ENCODE measurements around the gene BUB1B.

BUB1B gene

DNA sequence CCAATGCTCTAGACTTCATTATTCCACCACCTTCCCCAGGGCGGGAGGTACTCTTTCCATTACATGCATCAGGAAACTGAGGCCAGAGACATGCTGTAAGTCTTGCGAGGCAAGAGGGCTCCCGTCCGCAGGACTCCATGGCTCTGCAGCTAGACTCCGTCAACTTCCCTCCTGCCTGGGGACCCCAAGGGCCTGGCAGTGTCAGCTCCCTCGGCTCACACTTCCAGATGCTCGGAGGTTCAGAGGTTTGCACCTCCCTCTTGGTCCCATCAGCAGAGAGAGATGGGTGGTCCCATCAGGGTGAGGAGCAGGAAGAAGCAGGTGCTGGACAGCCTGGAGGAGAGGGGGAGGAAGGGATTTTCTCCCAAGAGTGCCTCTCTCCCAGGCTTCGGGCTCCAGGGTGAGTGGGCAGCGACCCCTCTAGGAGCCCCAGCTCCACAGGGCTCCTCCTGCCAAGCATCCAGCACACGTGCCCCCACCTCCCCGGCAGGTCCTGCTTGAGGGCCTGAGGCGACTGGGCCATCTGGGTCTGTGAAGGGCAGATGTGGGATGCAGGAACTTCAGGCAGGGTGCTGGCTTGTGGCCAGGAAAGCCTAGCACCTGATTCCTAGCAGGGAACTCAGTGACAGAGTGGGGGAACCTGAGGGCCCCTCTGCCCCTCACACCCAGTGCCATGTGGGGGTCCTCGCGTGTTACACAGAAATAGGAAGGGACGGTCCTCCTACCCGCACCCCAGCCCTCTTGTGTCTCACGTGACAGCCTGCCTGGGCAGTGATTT lies 87.3 kb downstream of the BUB1B start:
- Histone ChIP-seq H3K36me3 (no peaks in the 10 kb centered on the region), H3K9me3 (ENCODE audit: severe bottlenecking) (no peaks in the 10 kb centered on the region), H3K4me3 (ENCODE audit: low read depth, low read length) (no peak overlapping the region), H3K27me3 (ENCODE audit: insufficient read depth, low read depth, severe bottlenecking) (no peaks in the 10 kb centered on the region), H3K27ac (no peak overlapping the region)
- TF ChIP-seq, protein P1, sequence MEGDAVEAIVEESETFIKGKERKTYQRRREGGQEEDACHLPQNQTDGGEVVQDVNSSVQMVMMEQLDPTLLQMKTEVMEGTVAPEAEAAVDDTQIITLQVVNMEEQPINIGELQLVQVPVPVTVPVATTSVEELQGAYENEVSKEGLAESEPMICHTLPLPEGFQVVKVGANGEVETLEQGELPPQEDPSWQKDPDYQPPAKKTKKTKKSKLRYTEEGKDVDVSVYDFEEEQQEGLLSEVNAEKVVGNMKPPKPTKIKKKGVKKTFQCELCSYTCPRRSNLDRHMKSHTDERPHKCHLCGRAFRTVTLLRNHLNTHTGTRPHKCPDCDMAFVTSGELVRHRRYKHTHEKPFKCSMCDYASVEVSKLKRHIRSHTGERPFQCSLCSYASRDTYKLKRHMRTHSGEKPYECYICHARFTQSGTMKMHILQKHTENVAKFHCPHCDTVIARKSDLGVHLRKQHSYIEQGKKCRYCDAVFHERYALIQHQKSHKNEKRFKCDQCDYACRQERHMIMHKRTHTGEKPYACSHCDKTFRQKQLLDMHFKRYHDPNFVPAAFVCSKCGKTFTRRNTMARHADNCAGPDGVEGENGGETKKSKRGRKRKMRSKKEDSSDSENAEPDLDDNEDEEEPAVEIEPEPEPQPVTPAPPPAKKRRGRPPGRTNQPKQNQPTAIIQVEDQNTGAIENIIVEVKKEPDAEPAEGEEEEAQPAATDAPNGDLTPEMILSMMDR (IDR thresholded peaks at IDR 0.05; ENCODE audit: low read depth, low read length) = no peak
- no peak for DNase-seq

DNA sequence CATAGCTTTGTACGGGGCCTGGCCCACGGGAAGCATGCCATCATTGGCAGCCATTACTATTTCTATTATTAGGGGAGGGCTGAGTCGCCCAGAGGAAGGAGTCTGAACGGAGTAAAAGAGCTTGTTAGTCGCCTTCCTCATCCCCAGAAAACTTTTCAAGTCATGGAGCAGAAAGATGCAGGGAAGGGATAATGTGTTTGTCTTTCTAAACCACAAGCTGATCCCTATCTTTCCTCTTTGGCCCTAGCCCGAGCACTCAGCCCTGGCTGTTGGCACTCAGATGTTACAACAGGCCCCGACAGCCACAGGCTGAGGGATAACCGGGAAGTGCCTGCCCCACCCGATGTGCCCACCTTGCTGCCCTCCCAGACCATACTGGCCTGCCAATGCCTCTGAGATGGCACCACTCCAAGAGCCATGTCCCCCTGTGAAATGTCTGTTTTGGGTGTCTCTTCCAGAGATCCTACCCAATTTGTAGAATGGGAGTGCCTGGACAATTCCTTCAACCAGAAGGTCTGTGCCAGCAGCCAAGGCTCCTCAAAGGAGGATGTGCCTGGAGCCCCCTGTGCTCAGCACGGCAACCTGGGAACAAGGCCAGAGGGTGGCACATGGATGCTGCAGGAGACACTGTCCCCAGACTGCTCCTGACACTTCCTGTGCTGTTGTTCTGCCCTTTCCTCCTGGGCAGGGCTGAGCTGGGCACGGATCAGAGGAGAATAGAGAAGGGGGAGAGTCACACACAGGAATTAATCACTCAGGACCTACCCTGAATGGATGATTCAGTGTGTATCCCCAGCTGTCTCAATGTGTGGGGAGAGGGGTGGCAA lies 88.8 kb downstream of the BUB1B start:
- no peak overlapping the region for H3K4me3 ChIP-seq (ENCODE audit: low read depth, low read length)
- TF ChIP-seq, protein P1 (IDR thresholded peaks at IDR 0.05; ENCODE audit: low read depth, low read length) = no peak
- H3K27me3 ChIP-seq (ENCODE audit: insufficient read depth, low read depth, severe bottlenecking) = no peaks in the 10 kb centered on the region
- no peak overlapping the region for H3K27ac ChIP-seq
- no peaks in the 10 kb centered on the region for H3K9me3 ChIP-seq (ENCODE audit: severe bottlenecking)
- no peak for DNase-seq
- H3K36me3 ChIP-seq = no peaks in the 10 kb centered on the region

DNA sequence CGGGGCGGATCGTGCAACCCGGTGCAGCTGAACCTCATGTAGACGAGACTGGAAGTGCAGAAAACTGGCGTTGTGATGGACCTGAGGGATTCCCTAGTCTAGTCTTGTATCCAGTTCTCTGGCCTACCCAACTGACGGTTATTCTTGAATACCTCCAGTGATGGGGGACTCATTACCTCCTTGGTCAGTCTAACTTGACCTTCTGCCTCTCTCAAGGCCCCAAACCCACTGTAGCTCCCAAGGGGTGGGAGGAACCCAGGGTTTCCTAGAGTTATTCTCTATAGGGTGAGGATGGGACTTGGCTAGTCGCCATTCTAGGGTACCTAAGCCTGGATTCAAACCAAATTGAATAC lies 89.4 kb downstream of the BUB1B start:
- no peaks in the 10 kb centered on the region for H3K9me3 ChIP-seq (ENCODE audit: severe bottlenecking)
- H3K27me3 ChIP-seq (ENCODE audit: insufficient read depth, low read depth, severe bottlenecking) = no peaks in the 10 kb centered on the region
- TF ChIP-seq, protein P1 (IDR thresholded peaks at IDR 0.05; ENCODE audit: low read depth, low read length) = no peak
- H3K4me3 ChIP-seq (ENCODE audit: low read depth, low read length) = no peak overlapping the region
- no peaks in the 10 kb centered on the region for H3K36me3 ChIP-seq
- no peak overlapping the region for H3K27ac ChIP-seq
- no peak for DNase-seq

DNA sequence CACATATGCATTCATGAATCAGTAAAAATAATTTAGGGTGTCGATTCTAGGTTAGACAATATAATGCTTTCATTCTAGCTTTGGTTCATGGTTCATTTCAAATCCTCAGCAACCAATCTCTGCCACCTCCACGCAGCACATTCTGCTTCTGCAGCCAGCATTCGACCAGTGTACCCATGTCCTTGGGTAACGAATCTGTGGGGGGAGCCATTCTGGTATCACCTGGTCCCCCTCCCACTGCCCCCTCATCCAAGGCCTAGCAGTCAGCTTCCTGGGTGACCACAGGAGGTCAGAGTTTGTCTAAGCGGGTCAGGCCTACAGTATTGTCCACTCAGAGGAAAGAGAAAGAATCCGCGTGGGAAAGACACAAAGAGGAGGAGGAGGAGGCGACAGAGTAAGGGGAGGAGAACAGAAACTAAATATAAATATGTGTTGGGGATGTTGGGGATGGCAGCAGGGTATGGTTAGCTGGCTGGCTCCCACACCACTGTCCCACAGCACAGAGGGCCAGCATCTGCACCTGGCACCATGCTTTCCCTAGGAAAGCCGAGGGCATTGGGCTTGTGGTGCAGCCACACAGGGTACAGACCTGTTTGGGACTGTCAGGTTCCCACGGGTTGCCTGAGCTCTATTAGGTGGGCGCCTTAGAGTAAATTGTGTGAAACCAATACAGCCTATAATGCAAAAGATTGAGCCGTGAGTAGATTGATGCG lies 90.1 kb downstream of the BUB1B start:
- H3K36me3 ChIP-seq = no peaks in the 10 kb centered on the region
- no peak overlapping the region for H3K27ac ChIP-seq
- TF ChIP-seq, protein P1 (IDR thresholded peaks at IDR 0.05; ENCODE audit: low read depth, low read length) = no peak; the same call in 1 of the 2 replicates
- no peak overlapping the region for H3K4me3 ChIP-seq (ENCODE audit: low read depth, low read length)
- no peak for DNase-seq
- H3K27me3 ChIP-seq (ENCODE audit: insufficient read depth, low read depth, severe bottlenecking) = no peaks in the 10 kb centered on the region
- no peaks in the 10 kb centered on the region for H3K9me3 ChIP-seq (ENCODE audit: severe bottlenecking)

DNA sequence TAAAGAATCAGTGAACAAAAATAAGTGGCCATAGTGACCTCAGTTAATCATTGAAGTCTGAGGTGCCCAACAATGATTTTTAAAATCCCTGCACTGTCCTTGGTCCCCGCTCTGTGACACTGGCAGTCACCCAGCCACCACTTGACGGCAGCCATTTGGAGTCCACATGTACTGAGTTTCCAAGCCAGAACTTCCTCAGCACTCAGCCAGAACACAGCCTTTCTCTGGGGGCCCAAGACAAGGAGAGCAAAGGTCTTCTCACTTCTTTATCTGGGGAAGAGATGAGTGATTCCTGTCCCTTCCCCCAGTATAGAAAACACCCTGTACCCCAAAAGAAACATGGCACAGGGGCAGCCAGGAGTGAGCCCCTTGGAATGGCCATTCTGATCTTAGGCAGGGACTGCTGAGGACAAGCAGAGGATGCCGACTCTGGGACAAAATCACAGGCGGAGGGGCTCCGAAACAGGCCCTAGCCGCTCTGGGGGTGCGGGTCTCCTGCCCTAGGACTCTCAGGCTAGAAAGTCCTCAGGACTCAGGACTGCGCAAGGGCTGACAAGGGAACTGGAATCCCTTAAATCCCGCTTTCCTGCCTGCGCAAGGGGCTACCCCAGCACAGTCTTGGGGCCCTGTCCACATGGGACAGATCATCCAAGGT lies 90.7 kb downstream of the BUB1B start:
- no peak for DNase-seq
- TF ChIP-seq, protein P1 (IDR thresholded peaks at IDR 0.05; ENCODE audit: low read depth, low read length) = no peak
- Histone ChIP-seq H3K27ac (no peak overlapping the region), H3K9me3 (ENCODE audit: severe bottlenecking) (no peaks in the 10 kb centered on the region), H3K4me3 (ENCODE audit: low read depth, low read length) (no peak overlapping the region), H3K36me3 (no peaks in the 10 kb centered on the region), H3K27me3 (ENCODE audit: insufficient read depth, low read depth, severe bottlenecking) (no peaks in the 10 kb centered on the region)

All from WERI-Rb-1 (cell line).